ENCODE measurements around the gene CTSL. TPM values are rescaled to one million over a fixed set of nuclear protein-coding genes. Genes with fewer than 3 reads are reported as not detected.

CTSL gene
- total RNA-seq, 3 donors from 2014 or later (not counting 1 experiment from before 2014, with no cell fraction given): 1.2 to 4.4 (median 1.2) TPM

DNA sequence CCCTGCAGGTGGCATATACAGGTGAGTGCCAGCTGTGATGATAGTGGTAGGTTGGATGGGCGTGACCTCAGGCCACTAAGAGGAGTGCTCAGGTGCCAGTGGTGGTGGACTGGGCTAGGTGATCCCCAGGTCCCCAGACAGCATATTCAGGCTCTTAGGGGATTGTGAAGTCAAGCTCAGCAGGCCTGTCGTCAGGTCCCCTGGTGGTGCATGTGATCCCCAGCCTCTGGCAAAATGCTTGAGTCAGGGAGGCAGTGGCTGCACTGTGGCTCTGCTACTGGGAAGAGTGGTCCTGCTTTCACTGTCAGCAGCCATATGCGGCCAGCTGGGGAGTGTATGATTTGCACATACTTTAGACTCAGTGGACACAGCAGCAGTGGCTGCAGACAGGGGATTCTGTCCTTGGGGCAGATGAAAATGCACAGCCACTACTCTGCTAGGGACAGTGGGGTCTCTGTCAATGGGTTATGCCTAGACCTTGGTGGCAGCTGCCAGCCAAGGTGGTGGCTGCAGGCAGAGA lies 31.6 kb upstream of the CTSL start:
- Histone ChIP-seq H3K9me3 (ENCODE audit: control insufficient read depth, insufficient read depth, low read length) (peaks cover 4% of the 10 kb centered on the region), H3K4me3 (ENCODE audit: low read length) (no peak overlapping the region), H3K36me3 (ENCODE audit: control insufficient read depth, insufficient read depth, low read length) (no peaks in the 10 kb centered on the region), H3K4me1 (ENCODE audit: control insufficient read depth, insufficient read depth, low read length) (no peaks in the 10 kb centered on the region), H3K27me3 (ENCODE audit: control insufficient read depth, insufficient read depth, low read length) (no peaks in the 10 kb centered on the region), H3K27ac (ENCODE audit: low read length) (no peak overlapping the region)
- 92% methylated on average over 3 of the region's 3 CpGs for WGBS (ENCODE audit: insufficient coverage)
- Mint-ChIP-seq H3K9me3 (peaks cover 0 to 3% of the 10 kb centered on the region in 2 donors), H3K36me3 (no peaks in the 10 kb centered on the region), H3K27ac (no peak overlapping the region), H3K27me3 (ENCODE audit: low read depth in 2 of 2) (peaks cover 0 to 3% of the 10 kb centered on the region in 2 donors), H3K4me1 (no peaks in the 10 kb centered on the region), H3K4me3 (no peak overlapping the region)
- intact Hi-C loops (cut with micrococcal nuclease): no loop called here
- ATAC-seq: no peak
- no peak for DNase-seq
- TF ChIP-seq, protein P1, sequence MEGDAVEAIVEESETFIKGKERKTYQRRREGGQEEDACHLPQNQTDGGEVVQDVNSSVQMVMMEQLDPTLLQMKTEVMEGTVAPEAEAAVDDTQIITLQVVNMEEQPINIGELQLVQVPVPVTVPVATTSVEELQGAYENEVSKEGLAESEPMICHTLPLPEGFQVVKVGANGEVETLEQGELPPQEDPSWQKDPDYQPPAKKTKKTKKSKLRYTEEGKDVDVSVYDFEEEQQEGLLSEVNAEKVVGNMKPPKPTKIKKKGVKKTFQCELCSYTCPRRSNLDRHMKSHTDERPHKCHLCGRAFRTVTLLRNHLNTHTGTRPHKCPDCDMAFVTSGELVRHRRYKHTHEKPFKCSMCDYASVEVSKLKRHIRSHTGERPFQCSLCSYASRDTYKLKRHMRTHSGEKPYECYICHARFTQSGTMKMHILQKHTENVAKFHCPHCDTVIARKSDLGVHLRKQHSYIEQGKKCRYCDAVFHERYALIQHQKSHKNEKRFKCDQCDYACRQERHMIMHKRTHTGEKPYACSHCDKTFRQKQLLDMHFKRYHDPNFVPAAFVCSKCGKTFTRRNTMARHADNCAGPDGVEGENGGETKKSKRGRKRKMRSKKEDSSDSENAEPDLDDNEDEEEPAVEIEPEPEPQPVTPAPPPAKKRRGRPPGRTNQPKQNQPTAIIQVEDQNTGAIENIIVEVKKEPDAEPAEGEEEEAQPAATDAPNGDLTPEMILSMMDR (IDR thresholded peaks at IDR 0.05): no peak

GRCh38 chr9:87695523-87695922 lies 30.4 kb upstream of the CTSL start:
- WGBS (ENCODE audit: insufficient coverage): 100% methylated on average over 1 of the region's 1 CpG
- no peaks in the 10 kb centered on the region for H3K4me1 ChIP-seq (ENCODE audit: control insufficient read depth, insufficient read depth, low read length)
- Mint-ChIP-seq H3K27me3 (ENCODE audit: low read depth in 2 of 2) (peaks cover 0 to 3% of the 10 kb centered on the region in 2 donors), H3K9me3 (peaks cover 0 to 3% of the 10 kb centered on the region in 2 donors), H3K4me1 (no peaks in the 10 kb centered on the region), H3K27ac (no peak overlapping the region), H3K4me3 (no peak overlapping the region), H3K36me3 (no peaks in the 10 kb centered on the region)
- H3K27ac ChIP-seq (ENCODE audit: low read length): no peak overlapping the region
- ATAC-seq: no peak
- H3K27me3 ChIP-seq (ENCODE audit: control insufficient read depth, insufficient read depth, low read length): no peaks in the 10 kb centered on the region
- intact Hi-C loops (cut with micrococcal nuclease): no loop called here
- DNase-seq: no peak
- H3K4me3 ChIP-seq (ENCODE audit: low read length): no peak overlapping the region
- TF ChIP-seq, protein P1 (IDR thresholded peaks at IDR 0.05): no peak
- H3K36me3 ChIP-seq (ENCODE audit: control insufficient read depth, insufficient read depth, low read length): no peaks in the 10 kb centered on the region
- H3K9me3 ChIP-seq (ENCODE audit: control insufficient read depth, insufficient read depth, low read length): peaks cover 4% of the 10 kb centered on the region

- DNase-seq: no peak
- H3K27ac Mint-ChIP-seq: no peak overlapping the region
Observed at GRCh38 chr9:87696641-87697040, 29.3 kb upstream of the CTSL start.

More at GRCh38 chr9:87696641-87697040, 29.3 kb upstream of the CTSL start:
- TF ChIP-seq, protein P1 (IDR thresholded peaks at IDR 0.05): no peak
- Histone ChIP-seq H3K36me3 (ENCODE audit: control insufficient read depth, insufficient read depth, low read length) (no peaks in the 10 kb centered on the region), H3K4me3 (ENCODE audit: low read length) (no peak overlapping the region), H3K27me3 (ENCODE audit: control insufficient read depth, insufficient read depth, low read length) (no peaks in the 10 kb centered on the region), H3K4me1 (ENCODE audit: control insufficient read depth, insufficient read depth, low read length) (no peaks in the 10 kb centered on the region), H3K9me3 (ENCODE audit: control insufficient read depth, insufficient read depth, low read length) (peaks cover 4% of the 10 kb centered on the region), H3K27ac (ENCODE audit: low read length) (no peak overlapping the region)
- Mint-ChIP-seq H3K27me3 (ENCODE audit: low read depth in 2 of 2) (peaks cover 0 to 3% of the 10 kb centered on the region in 2 donors), H3K4me1 (no peaks in the 10 kb centered on the region), H3K36me3 (no peaks in the 10 kb centered on the region), H3K4me3 (no peak overlapping the region), H3K9me3 (peaks cover 0 to 3% of the 10 kb centered on the region in 2 donors)
- 82% methylated on average over 7 of the region's 7 CpGs for WGBS (ENCODE audit: insufficient coverage)
- no peak for ATAC-seq
- intact Hi-C loops (cut with micrococcal nuclease): no loop called here
